GM19035 (cell line): ENCODE measurements around the gene C1orf21.

Experiments used
- ATAC-seq: cut with Tn5 transposase; IDR thresholded peaks from one replicate; pipeline ENCODE4 v1.9.1; 2021; ENCODE audit not compliant: unreplicated experiment

Gene C1orf21

GRCh38 chr1:184443201-184443600 is 56.4 kb downstream of the C1orf21 start:
- no peak for ATAC-seq

GRCh38 chr1:184443624-184444023 is 56.8 kb downstream of the C1orf21 start:
- no peak for ATAC-seq

DNA sequence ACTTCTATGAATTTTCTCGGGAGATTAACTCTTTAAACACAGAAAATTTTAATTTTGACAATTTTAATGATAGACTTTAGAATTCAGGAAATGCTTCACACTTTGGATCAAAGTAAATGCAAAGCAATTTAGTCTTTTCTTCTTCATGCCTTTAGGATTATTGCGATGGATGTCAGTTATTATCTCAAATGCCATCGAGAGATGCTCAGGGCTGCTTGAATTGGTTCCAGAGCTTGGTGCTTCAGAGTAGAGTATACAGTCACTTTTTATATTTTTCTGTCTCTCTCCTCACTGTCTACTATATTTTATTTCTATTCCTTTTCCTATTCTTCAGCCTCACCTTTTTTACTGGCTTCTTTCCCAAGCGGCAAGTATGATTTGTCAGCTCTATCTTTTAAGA is 59.2 kb downstream of the C1orf21 start:
- no peak for ATAC-seq

GRCh38 chr1:184447651-184448185 is 60.9 kb downstream of the C1orf21 start:
- no peak for ATAC-seq

- no peak for ATAC-seq
Measured at GRCh38 chr1:184449916-184450315, 63.1 kb downstream of the C1orf21 start.

- no peak for ATAC-seq
Measured at GRCh38 chr1:184455786-184456185, 69.0 kb downstream of the C1orf21 start.

DNA sequence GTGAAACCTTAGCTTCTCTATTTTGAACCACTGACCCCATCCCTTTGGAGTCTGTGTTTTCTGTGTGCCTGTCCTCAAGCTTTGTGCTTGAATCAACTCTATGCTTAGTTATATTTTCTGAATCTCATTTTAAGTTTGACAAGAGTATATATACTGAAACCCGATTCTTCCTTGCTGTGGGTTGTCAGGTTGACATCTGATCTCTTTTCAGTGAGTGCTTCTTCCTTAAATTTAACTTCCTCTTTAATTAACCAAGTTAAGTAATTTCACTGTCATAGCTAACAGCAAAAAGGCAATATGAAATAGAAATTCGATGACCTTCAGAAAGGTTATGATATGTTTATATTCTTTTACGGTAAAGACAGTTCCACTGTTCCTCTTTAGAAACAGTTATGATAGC is 69.4 kb downstream of the C1orf21 start:
- no peak for ATAC-seq

DNA sequence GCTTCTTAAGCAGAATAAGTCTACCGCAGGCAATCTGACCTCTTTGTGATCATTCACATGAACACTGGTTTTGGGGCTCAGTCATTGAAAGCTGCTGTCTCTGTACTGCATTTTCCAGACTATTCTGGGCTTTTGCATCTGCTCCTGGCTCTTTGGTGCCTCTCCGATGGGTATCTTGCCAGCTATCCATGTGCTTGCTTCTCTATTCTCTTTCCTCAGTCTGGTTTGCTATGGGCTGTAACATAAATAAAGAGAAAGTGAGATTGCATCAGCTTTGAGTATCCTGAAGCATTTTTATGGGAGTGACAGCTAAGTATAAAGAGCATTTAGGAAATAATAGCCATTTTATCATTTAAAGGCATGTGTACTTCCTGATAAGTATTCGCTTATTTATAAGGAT is 70.7 kb downstream of the C1orf21 start:
- no peak for ATAC-seq

GRCh38 chr1:184461321-184461720 is 74.5 kb downstream of the C1orf21 start:
- no peak for ATAC-seq

GRCh38 chr1:184462155-184462554 is 75.3 kb downstream of the C1orf21 start:
- no peak for ATAC-seq

GRCh38 chr1:184462990-184463389 is 76.2 kb downstream of the C1orf21 start:
- ATAC-seq, result no peak

DNA sequence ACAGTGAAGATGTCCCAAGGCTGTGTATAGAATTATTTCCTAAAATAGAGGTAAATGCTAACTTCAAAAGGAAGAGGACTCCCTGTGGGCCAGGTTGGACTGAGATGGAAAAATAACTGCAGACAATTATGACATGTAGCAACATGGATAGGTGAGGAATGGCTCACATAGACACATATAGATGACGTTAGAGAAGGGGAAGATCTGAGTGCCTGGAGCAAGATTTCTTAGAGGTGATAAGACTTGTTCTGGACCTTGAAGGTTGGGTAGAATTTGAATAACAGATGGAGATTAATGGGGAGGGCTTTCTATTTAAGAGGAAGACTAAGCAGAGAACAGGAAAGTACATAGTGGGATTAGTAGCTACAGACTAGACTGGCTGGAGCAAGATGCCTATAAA is 76.9 kb downstream of the C1orf21 start:
- no peak for ATAC-seq

DNA sequence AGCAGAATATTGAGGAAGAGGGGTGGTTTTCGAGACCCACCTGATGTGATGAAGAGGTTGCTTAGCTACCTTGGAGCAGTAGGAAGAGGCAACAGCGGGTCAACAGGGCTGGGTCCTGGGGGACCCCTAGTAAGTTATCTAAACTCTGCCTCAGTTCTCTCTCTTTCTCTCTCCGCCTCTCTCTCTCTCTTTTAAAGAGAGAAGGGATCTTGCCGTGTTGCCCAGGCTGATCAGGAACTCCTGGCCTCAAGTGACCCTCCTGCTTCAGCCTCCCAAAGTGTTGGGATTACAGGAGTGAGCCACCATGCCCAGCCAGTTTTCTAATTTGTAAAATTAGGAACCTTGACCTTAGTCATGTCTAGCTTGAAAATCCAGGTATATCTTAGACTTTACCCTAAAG is 77.9 kb downstream of the C1orf21 start:
- no peak for ATAC-seq

- ATAC-seq, result no peak
Measured at GRCh38 chr1:184465489-184466146, 78.8 kb downstream of the C1orf21 start.

- ATAC-seq, result no peak
Measured at GRCh38 chr1:184467295-184467694, 80.5 kb downstream of the C1orf21 start.

- ATAC-seq, result no peak
Measured at GRCh38 chr1:184469396-184469795, 82.6 kb downstream of the C1orf21 start.

GRCh38 chr1:184471686-184472085 is 84.9 kb downstream of the C1orf21 start:
- ATAC-seq, result no peak

DNA sequence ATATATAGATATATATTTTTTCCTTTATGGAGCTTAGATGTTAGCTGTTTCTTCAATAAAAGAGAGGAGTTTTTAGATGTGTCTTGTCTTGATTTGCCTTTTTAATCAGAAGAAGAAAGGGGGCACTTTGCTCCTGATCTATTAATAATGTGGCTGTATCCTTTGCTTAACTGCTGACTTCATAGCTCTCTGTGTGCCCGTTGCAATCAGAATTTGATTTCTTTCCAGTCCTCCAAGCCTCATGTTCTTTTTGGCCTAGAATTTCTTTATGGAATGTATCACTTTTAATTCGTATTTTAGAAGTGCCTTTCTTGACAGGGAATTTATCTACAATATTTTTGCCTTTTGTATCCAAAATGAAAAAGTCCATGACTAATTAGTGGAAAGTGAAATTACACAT is 85.3 kb downstream of the C1orf21 start:
- no peak for ATAC-seq

GRCh38 chr1:184473176-184473966 is 86.5 kb downstream of the C1orf21 start:
- no peak for ATAC-seq

DNA sequence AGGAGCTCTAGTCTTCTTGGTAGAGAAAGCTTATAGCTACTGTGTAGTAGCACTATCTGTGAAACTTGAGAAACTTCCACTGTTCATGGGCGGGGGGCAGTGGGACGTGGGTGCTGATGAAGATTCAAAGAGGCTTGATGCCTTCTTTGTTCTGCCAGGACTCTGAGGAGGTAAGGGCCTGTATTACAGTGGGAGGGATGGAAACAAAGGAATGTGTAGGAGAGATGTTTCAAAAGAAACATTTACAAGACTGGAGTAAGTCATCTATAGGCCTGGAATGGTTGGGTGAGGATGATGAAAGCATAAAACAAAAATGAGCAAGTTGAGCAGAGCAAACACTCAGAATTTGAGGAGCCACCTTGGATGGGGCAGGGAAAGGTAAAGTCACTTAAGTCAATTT is 89.4 kb downstream of the C1orf21 start:
- no peak for ATAC-seq

- ATAC-seq, result no peak
Measured at GRCh38 chr1:184479435-184480167, 92.8 kb downstream of the C1orf21 start.

DNA sequence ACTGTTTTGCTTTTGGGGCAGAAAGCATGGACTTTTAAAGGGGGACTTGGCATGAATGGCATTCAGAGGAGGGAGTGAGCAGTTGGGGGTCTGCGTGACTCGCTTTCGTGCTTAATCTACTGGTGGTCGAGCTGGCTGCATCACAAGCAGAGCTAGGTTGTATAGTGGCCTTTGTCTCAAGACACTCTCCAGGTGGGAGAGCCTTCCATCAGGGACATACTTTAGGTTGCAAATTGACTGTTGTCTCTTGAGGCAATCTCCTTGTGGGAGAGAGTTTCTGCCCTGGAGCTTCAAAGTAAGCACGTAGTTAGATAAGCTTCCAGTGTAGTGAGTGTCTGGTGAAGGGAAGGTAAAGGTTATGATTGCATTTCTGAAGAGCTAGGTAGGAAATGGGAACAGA is 93.9 kb downstream of the C1orf21 start:
- ATAC-seq, result no peak
